Activated T-helper 1 cell treated with anti-CD3 and anti-CD28 coated beads, Interleukin-2, amount 50 U/mL, for 16 hours (primary cell): ENCODE data around the gene AP2A1.
A peak's percentile ranks its signal among the peaks of the same experiment; 100 is the strongest.

ENCODE experiments used
- DNase-seq, 2 donors: peaks; one replicate each; pipeline ENCODE4 v3.0.0-alpha.2; 2020; ENCODE audit warnings: low read depth in 1 of 2, low spot score in 1 of 2

Gene AP2A1

DNA sequence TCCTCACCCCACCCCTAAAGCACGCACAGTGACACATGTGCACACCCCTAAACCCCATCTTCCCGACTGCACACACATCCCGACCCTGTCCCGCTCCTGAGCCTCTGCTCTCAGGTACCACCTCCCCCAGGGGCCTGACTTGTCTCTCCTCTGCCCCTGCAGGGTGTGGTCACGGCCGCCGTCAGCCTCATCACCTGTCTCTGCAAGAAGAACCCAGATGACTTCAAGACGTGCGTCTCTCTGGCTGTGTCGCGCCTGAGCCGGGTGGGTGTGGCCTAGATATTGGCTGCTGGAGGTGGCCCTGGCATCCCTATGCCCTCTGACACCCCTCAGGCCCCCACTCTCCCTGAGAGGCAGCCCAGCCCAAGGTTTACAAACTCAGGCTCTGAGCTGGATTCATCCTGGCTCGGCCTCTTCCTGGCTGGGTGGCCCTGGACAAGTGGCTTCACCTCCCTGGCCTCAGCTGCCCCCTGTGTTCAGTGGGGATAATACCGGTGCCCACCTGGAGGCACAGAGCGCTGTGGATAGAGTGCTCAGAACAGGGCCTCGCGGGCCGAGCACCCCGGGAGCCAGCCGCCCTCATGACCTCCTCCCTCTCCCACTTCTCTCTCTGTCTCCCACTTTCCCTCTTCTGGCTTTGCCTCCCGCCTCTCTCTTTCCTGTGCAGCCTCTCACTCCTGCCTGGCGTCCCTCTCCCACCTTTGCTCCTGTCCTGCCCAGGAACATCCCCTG, 26.2 kb downstream of the AP2A1 start:
- DNase-seq: no peak

DNA sequence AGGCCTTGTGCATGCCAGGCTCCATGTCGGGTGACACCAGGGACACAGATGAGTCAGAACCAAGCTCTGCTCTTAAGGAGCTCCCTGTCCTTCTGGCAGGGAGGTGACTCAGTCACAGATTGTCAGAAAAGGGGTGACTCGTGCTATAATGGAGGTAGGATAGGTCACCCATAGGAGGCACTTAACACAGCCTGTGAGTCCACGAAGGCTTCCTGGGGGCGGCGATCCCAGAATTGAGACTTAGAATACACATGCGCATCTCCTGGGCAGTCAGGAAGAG, 26.7 kb downstream of the AP2A1 start:
- DNase-seq: no peak

DNA sequence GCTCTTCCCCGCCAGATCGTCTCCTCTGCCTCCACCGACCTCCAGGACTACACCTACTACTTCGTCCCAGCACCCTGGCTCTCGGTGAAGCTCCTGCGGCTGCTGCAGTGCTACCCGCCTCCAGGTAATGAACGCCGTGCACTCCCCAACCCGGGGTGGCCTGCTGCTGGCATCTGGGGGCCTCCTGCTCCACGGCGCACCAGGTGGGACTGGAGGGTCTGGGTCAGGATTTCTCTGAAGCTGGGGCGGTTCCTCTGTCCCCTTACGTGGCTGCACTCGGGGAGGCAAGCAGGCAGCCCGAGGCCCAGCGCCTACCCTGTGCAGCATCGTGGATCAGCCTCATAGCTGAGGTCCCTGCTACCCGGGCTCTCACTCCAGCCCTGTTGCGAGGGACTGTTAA, 28.8 kb downstream of the AP2A1 start:
- DNase-seq: no peak

DNA sequence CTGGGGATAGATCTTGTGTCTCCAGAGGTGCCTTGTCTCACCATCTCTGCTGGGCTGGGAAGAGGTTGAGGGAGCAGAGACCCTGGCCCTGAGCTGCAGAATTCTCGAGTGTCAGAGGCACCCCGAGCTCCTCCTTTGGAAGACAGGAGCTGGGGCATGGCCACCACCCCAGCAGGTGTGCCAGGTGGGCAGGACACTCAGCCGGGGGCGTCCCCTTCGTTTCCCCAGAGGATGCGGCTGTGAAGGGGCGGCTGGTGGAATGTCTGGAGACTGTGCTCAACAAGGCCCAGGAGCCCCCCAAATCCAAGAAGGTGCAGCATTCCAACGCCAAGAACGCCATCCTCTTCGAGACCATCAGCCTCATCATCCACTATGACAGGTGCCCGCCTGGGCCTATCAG, 31.8 kb downstream of the AP2A1 start:
- DNase-seq: no peak

DNA sequence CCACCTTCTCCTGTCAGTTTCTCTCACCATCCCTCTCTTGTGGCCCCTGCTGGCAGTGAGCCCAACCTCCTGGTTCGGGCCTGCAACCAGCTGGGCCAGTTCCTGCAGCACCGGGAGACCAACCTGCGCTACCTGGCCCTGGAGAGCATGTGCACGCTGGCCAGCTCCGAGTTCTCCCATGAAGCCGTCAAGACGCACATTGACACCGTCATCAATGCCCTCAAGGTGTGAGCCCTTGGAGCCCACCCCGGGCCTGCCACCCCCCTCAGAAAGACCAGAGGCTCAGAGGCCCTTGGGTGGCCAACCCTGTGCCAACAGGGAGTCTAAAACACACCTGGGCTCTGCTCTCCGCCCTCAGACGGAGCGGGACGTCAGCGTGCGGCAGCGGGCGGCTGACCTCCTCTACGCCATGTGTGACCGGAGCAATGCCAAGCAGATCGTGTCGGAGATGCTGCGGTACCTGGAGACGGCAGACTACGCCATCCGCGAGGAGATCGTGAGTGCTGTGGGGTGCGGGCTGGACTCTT, 32.5 kb downstream of the AP2A1 start:
- DNase-seq: no peak

DNA sequence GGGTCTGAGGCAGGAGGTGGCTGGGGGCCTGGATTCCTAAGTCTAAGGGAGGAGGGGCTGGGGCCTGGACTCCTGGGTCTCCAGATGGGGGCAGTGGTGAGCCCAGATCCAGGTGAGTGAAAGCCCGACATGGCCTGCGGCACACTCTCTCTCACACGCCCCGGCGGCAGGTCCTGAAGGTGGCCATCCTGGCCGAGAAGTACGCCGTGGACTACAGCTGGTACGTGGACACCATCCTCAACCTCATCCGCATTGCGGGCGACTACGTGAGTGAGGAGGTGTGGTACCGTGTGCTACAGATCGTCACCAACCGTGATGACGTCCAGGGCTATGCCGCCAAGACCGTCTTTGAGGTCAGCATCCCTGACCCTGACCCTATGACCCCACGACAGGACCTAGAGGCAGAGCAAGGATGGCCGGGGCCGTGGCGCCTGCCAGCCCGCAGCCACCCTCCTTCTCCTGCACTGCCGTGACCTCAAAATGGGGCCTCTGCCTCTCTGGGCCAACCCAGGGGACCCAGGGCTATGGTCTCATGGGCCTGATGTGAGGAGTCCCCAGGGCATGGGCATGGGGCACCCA, 33.1 kb downstream of the AP2A1 start:
- no peak for DNase-seq

DNA sequence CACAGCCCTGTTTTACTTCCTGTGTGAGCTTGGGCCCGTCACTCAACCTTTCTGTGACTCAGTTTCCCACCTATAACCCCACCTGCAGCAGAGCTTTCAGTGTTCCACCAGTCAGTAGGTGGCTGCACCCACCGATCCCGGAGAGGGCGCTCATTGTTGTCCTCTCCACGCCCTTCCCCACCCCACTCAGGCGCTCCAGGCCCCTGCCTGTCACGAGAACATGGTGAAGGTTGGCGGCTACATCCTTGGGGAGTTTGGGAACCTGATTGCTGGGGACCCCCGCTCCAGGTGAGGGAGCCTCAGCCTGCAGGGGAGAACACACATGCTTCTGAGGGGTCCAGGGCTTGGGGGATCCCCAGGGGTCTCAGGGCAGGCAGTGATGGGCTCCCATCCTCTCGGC, 34.0 kb downstream of the AP2A1 start:
- no peak for DNase-seq

DNA sequence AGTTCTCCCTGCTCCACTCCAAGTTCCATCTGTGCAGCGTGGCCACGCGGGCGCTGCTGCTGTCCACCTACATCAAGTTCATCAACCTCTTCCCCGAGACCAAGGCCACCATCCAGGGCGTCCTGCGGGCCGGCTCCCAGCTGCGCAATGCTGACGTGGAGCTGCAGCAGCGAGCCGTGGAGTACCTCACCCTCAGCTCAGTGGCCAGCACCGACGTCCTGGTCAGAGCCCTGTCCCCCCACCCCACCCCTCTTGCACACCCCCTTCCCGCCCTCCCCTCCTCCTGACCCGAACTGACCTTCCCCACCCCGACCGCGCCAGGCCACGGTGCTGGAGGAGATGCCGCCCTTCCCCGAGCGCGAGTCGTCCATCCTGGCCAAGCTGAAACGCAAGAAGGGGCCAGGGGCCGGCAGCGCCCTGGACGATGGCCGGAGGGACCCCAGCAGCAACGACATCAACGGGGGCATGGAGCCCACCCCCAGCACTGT, 34.6 kb downstream of the AP2A1 start:
- DNase-seq: no peak

DNA sequence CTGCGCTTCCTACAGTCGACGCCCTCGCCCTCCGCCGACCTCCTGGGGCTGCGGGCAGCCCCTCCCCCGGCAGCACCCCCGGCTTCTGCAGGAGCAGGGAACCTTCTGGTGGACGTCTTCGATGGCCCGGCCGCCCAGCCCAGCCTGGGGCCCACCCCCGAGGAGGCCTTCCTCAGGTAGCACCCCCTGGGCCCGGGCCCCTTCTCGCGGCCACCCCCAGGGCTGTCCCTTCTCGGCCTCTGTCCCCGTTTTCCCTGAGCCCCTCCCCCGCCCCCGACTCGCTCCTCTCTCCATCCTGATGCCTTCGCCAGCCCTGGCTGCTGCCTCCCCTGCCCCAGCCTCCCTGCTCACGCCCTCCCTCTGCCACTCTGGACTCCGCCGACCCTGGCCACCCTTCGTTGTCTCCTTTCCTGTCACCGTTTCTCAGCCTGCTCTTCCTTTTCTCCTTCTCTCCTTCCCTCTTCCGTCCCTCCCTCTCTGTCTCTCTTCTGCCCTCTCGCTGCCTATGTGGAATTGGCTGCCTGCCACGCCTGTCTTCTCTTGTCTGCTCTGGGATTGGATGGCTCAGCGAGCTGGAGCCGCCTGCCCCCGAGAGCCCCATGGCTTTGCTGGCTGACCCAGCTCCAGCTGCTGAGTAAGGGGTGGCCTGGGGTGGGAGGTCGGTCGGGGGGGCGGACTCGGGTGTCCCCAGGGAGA, 35.3 kb downstream of the AP2A1 start:
- DNase-seq: no peak

DNA sequence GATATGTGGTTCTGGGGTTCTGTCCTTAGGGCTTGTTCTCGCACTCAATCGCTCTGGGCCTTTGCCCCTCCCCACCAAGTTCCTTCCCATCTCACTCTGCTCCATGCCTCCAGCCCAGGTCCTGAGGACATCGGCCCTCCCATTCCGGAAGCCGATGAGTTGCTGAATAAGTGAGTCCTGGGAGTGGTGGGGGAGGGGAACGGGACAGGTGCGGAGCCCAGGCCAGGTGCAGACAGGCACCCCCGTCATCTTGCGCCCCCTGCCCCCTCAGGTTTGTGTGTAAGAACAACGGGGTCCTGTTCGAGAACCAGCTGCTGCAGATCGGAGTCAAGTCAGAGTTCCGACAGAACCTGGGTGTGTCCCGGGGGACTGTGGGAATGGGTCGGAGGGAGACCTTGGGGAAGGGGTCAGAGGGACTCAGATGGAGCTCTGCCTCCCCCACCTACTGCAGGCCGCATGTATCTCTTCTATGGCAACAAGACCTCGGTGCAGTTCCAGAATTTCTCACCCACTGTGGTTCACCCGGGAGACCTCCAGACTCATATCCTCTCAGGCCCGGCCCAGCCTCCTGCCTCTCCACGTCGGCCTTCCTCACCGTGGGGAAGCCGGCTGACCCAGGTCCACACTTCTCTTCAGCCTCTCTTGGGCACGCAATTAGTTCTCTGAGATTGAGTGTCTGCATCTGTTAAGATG, 36.2 kb downstream of the AP2A1 start:
- DNase-seq: no peak

DNA sequence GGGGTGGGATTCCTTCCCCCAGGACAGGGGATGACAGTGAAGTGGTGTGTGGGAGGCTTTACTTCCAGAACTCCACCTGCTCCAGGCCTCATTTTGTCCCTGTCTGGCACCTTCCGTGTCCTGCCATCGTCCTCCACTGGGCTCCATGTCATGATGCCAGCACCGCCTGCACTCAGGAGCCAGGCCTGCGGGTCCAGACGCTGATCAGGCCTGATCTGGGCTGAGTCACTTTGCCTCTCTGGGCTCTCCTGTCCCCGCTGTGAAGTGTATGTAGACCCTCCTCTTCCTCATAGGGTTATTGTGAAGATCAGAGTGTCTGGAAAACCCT, 36.7 kb downstream of the AP2A1 start:
- DNase-seq: no peak

DNA sequence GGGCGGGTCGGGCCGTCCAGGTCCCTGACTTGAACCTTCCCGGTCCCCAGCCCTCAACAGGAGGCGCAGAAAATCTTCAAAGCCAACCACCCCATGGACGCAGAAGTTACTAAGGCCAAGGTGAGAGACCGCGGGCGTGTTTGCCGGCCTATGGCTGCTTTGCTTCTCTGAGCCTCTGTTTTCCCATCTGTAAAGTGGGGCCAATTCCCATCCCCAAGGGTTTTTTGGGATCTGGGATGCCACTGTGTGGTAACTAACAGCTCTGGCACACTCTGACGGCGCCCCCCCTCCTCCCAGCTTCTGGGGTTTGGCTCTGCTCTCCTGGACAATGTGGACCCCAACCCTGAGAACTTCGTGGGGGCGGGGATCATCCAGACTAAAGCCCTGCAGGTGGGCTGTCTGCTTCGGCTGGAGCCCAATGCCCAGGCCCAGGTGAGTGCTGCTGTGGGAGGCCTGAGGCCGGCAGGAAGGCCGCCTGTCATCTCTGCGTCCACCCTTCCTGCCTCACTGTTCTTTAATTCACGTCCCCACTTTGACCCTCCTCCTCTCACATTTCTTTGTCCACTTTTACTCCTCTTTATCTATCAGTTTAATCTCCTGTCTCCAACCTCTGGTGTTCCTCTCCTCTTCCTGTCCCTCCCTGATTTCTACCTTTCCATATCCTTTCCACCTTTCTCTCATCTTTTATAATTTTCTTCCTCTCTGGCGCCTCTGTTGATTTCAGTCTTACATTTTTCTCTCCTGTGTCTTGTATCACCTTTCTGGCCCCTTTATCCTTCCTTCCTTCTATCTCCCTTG, 39.2 kb downstream of the AP2A1 start:
- no peak for DNase-seq

DNA sequence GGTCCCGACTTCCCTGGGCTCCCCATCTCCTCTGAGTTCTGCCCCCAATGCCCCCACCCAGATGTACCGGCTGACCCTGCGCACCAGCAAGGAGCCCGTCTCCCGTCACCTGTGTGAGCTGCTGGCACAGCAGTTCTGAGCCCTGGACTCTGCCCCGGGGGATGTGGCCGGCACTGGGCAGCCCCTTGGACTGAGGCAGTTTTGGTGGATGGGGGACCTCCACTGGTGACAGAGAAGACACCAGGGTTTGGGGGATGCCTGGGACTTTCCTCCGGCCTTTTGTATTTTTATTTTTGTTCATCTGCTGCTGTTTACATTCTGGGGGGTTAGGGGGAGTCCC, 39.8 kb downstream of the AP2A1 start:
- DNase-seq: no peak

DNA sequence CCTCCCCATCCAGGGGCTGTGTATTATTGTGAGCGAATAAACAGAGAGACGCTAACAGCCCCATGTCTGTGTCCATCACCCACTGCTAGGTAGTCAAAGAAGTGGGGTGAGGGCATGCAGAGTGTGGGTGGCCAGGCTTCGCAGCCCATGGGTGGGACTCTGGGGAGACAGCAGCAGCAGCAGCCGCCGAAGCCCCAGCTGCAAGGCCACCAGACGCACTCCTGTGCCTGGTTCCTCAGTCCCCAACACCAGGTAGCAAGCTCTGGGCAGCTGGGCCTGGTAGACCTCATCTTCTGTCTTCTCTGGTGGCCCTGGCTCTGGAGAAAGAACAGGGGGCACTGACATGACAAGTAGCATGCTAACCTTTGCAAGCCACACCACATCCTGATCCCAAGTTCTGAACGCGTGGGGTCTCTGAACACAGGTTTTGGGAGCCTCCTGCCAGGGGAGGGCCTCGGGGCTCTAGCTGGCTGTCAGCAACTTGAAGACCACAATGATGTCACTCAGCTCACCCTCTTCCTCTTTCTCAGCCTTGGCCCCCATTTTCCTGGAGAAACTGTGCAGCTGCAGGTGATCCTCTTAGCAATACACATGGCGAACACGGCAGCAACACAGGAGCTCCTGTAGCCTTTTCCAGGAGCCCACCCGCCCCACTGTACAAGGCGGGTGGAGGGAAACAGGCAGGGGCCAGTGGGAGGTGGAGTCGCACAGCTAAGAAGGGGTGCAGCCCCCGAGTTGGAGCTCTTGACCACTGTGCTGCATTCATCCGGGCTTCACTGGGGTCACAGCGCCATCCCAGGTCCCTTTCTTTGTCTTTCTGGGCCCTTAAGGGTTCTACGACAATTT, 40.5 kb downstream of the AP2A1 start:
- DNase-seq: no peak

DNA sequence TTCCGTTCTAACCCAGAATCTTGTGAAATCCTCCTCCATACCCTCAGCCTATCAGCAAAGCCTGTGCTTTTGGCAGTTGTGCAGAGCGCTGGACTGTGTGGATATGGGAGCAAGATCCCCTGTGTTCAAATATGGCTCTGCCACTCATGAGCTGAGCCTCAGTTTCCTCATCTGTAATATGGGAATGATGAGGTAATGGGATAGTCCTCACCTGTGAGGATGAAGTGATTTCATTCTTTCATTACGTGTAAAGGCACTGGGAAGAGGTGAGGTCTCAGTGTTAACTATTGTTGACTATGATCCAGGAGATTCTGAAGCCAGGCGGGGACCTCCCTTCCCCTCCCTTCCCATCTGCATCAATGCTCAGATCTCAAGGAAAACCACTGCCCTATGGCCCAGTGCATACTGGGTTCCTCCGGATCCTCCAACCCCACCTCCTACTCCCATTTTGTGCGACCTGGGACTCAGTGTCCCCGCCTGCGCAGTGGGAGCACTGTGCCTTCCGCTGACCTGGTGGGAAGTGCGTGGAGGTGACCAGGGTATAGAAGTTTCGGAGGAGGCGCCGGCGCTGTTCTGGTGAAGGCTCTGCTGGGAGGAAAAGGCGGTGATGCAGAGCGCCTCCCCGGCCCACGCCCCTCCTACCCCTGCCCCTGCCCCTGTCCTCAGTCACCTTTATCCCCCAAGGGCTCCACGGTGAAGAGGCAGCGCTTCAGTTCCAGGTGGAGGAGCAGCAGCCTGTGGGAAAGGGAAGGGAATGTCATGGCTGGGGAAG, 41.3 kb downstream of the AP2A1 start:
- no peak for DNase-seq

DNA sequence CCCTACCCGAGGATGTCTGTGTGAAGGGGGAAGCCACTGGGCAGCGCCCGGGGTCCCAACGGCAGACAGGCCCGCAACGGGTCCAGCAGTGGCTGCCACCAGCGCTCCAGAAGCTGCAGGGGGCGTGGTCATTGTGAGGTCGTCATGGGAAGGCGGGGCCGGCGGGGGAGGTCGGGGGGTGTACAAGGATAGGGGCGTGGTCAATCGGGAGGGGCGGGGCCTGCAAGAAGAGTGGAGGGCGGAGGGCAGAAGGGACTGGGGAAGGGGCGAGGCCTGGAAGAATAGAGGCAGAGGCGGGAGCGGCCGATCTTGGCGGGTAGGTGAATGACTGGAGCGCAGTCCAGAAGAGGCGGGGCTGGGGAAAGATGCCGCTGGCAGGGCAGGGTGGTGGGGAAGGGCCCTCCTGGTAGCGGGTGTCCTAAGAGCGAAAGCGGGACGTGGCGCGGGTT, 41.9 kb downstream of the AP2A1 start:
- peak; percentile 70 to 73 for DNase-seq

DNA sequence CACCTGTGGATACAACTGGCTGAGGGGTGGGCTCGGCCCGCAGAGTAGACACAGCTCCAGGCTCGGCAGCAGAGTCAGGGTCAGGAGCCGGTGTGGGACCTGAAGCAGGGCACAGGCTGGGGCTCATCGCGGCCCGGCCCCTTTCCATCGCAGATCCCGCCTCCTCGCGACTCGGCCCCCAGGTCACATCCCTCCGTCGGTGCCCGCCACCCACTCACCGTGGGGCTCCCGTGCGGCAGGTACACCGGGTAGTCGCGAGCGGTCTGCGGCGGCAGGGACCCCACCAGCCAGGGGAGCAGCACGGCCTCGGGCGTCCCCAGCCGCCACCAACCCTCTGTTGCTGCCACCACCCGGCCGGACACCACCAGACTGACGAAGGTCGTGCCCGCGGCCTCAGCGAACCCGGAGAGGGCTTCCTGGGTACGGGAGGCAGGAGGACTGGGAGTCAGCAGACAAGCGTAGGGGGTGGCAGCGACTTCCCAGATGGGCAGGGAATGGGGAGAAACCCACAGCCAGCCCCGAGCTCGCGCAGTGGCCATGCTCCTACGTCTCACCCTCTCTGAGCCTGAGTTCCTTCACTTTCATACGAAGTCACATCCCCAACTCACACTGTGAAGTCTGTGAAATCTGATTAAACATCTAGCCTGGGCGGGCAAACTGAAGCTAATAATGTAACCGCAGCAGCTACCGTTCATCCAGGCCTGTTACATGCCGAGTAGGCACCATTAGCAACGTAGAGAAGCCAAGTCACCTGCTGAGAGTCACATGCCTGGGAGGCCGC, 42.5 kb downstream of the AP2A1 start:
- peak; percentile 13 to 22 for DNase-seq

DNA sequence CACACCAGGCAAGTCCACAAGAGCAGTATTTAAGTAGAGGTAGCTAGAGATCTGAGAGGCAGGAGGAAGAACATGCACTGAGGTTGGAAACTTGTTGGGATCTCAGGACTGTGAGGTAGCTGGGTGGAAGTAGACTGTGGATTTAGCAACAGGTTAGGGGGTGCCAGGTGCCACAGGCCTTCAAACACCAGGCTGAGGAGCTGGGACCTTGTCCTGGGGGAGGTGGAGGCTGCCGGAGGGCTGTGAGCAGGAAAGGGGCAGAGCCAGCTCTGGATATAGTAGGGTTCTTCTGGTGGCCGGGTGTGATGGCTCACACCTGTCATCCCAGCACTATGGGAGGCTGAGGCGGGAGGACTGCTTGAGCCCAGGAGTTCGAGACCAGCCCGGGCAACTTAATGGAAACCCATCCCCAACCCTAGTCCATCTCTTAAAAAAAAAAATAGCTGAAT, 43.2 kb downstream of the AP2A1 start:
- DNase-seq: no peak

DNA sequence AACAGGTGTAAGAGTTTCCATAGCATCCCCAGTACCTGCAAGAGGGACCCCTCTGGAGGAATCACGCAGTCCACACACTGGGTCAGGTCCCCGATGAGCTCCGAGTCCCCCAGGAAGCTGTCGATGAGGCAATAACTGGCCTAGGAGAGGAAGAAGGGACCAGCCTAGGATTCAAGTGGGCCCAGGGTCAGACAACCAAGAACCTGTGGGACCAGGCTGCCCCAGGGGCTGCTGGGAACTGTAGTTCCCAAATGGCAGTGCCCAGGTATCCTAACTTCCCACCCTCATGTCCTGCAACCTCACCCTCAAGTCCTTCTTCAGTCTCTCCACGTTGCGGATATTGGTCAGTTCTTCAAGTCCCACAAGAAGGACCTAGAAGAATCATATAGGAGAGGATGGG, 44.5 kb downstream of the AP2A1 start:
- no peak for DNase-seq
